Measurements from ENCODE around the gene CD177.
"Not testable (repeated sequence)": the region's sequence is repeated elsewhere in the genome, so short reads cannot be mapped to it uniquely, and the experiment has no call there.

The CD177 gene

GRCh38 chr19:43382586-43383216 is 29.2 kb downstream of the CD177 start:
- not testable (repeated sequence) for DNase-seq

- not testable (repeated sequence) for DNase-seq
These were observed 29.8 kb downstream of the CD177 start for GRCh38 chr19:43383254-43383653.

GRCh38 chr19:43383759-43384158 is 30.3 kb downstream of the CD177 start:
- not testable (repeated sequence) for DNase-seq

GRCh38 chr19:43390903-43391551 is 37.5 kb downstream of the CD177 start:
- not testable (repeated sequence) for DNase-seq

GRCh38 chr19:43391552-43391935 is 38.1 kb downstream of the CD177 start:
- not testable (repeated sequence) for DNase-seq

GRCh38 chr19:43393501-43393900 is 40.0 kb downstream of the CD177 start:
- not testable (repeated sequence) for DNase-seq

GRCh38 chr19:43395561-43395960 is 42.1 kb downstream of the CD177 start:
- DNase-seq, result no peak

GRCh38 chr19:43406297-43406696 is 52.8 kb downstream of the CD177 start:
- DNase-seq, result no peak

GRCh38 chr19:43407416-43408005 is 54.0 kb downstream of the CD177 start:
- no peak for DNase-seq

- no peak for DNase-seq
These were observed 54.6 kb downstream of the CD177 start for GRCh38 chr19:43408043-43408442.

GRCh38 chr19:43409415-43409814 is 55.9 kb downstream of the CD177 start:
- DNase-seq, result no peak

- DNase-seq, result no peak
These were observed 59.0 kb downstream of the CD177 start for GRCh38 chr19:43412441-43412840.
